ENCODE results near the gene ZNF862.

ZNF862 gene

GRCh38 chr7:149806726-149807125, 31.4 kb upstream of the ZNF862 start:
- DNase-seq (ENCODE audit: low spot score) = no peak
- CTCF ChIA-PET = interaction anchor here (0.6 to 1.1 kb wide), 2 partner anchors 28 to 68 kb away, joined by 3 read pairs; no protein-coding TSS in a partner anchor
- no peak for TF ChIP-seq CTCF (conservative IDR thresholded peaks at IDR 0.05; ENCODE audit: low read depth)
- POLR2A ChIA-PET (ENCODE audit: low non-redundant PET) = no interaction called here
- no peak overlapping the region for H3K27ac ChIP-seq

- no peak for TF ChIP-seq CTCF (conservative IDR thresholded peaks at IDR 0.05; ENCODE audit: low read depth)
- CTCF ChIA-PET = no interaction called here
- DNase-seq (ENCODE audit: low spot score) = no peak
- no peak overlapping the region for H3K27ac ChIP-seq
- POLR2A ChIA-PET (ENCODE audit: low non-redundant PET) = no interaction called here
These were observed 29.9 kb upstream of the ZNF862 start for GRCh38 chr7:149808311-149808710.

GRCh38 chr7:149809215-149809614, 29.0 kb upstream of the ZNF862 start:
- POLR2A ChIA-PET (ENCODE audit: low non-redundant PET) = no interaction called here
- no peak for DNase-seq (ENCODE audit: low spot score)
- TF ChIP-seq CTCF (conservative IDR thresholded peaks at IDR 0.05; ENCODE audit: low read depth) = no peak
- CTCF ChIA-PET = no interaction called here
- no peak overlapping the region for H3K27ac ChIP-seq

DNA sequence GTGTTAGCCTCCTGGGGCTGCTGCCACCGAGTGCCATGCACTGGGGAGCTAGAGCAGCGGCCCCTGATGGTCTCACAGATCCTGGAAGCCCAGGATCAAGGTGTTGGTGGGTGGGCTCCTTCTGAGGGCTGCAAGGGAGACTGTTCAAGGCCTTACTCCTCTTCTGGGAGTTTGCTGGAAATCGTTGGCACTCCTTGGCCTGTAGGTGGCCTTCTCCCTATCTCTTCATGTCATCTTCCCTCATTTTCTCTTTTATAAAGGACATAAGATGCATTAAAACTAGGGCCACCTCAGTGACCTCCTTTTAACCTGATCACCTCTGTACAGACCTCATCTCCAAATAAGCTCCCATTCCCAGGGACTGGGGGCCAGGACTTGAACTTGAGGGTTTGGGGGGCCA, 27.0 kb upstream of the ZNF862 start:
- ChIA-PET CTCF (interaction anchor here (0.7 kb wide), 2 partner anchors 21 to 34 kb away, joined by 3 to 5 read pairs; no protein-coding TSS in a partner anchor), POLR2A (ENCODE audit: low non-redundant PET) (no interaction called here)
- no peak overlapping the region for H3K27ac ChIP-seq
- no peak for TF ChIP-seq CTCF (conservative IDR thresholded peaks at IDR 0.05; ENCODE audit: low read depth)
- DNase-seq (ENCODE audit: low spot score) = no peak

- no peak for DNase-seq (ENCODE audit: low spot score)
- ChIA-PET CTCF (interaction anchor here (0.7 kb wide), 1 partner anchor 21 kb away, joined by 3 read pairs; no protein-coding TSS in a partner anchor), POLR2A (ENCODE audit: low non-redundant PET) (no interaction called here)
- H3K27ac ChIP-seq = no peak overlapping the region
- no peak for TF ChIP-seq CTCF (conservative IDR thresholded peaks at IDR 0.05; ENCODE audit: low read depth)
These were observed 26.2 kb upstream of the ZNF862 start for GRCh38 chr7:149811831-149812490.

DNA sequence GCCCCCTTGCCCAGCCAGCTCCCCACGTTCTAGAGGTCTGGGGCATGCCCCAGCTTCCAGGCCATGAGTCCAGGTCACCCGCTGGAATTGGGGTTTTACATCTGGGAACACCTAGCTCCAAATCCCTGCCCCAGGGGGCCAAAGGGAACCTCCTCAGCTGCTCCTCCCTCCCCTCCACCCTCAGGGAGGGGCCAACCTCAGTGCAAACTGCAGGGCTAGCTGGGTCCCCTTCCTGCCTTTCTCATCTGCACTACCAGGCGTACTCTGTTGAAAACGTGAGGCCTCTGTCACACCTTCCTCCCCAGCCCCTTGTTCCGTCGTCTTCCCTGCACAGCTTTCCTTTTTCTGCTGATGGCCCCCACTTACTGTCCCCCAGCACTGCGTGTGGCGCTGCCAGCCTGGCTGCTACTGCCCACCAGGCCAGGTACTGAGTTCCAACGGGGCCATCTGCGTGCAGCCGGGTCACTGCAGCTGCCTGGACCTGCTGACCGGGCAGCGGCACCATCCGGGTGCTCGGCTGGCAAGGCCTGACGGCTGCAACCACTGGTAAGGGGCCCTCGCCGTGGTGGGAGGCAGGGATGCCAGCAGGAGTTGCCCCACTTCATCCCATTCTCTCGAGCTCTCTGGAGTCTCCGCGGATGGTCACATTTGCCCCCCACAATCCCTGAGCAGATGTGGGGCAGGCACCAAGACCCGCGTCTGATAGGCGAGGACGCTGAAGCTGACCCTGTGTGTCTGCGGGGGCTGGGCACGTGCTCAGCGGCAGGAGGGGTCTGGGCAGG, 24.7 kb upstream of the ZNF862 start:
- no peak for TF ChIP-seq CTCF (conservative IDR thresholded peaks at IDR 0.05; ENCODE audit: low read depth)
- H3K27ac ChIP-seq = no peak overlapping the region
- CTCF ChIA-PET = no interaction called here
- POLR2A ChIA-PET (ENCODE audit: low non-redundant PET) = no interaction called here
- DNase-seq (ENCODE audit: low spot score) = no peak

Measured in RWPE1 (cell line).